ENCODE measurements around the gene ITPRID1.

ITPRID1 gene

DNA sequence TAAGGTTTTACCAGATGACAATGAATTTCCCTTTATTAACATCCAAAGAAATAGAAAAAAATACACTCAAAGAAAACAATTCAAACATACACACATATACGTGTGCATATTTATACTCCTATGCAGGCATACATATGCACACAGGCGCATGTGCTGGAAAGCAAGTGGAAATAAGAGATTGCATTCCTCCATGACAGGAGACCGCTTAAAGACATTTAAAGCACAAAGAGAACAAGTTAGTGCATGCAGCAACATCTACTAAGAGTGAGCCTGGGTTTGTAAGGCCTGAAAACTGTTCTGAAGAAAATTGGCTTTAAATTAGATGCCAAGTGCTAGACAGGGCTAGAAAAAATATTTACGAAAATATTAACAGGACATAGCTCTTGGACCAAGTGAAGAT is 133.1 kb downstream of the ITPRID1 start:
- no peaks in the 10 kb centered on the region for H3K27me3 ChIP-seq (ENCODE audit: control insufficient read depth, insufficient read depth, low read length)

DNA sequence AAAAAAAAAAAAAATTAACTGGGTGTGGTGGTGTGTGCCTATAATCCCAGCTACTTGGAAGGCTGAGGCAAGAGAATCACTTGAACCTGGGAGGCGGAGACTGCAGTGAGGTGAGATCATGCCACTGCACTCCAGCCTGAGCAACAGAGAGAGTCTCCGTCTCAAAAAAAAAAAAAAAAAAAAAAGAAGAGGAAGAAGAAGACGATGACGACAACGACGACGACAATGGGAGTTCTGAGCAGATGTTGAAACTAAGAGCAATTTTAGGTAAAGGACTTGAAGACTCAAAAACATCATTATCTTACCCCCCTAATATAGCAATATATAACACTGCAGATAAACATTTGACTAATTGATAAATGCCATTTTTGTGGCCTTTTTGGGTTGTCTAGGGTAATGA is 133.6 kb downstream of the ITPRID1 start:
- Histone ChIP-seq H3K4me3 (ENCODE audit: low read depth, low read length) (no peak overlapping the region), H3K9ac (ENCODE audit: low read depth, low read length) (no peak overlapping the region), H3K9me3 (ENCODE audit: control insufficient read depth, insufficient read depth, low read length) (no peaks in the 10 kb centered on the region), H3K27me3 (ENCODE audit: control insufficient read depth, insufficient read depth, low read length) (no peaks in the 10 kb centered on the region), H3K36me3 (ENCODE audit: control insufficient read depth, insufficient read depth, low read length) (no peaks in the 10 kb centered on the region), H3K4me1 (ENCODE audit: control insufficient read depth, insufficient read depth, low read length) (peaks cover 27% of the 10 kb centered on the region)

More for the DNA sequence above, 133.1 kb downstream of the ITPRID1 start:
- Histone ChIP-seq H3K9ac (ENCODE audit: low read depth, low read length) (no peak overlapping the region), H3K4me1 (ENCODE audit: control insufficient read depth, insufficient read depth, low read length) (peaks cover 27% of the 10 kb centered on the region), H3K4me3 (ENCODE audit: low read depth, low read length) (no peak overlapping the region), H3K36me3 (ENCODE audit: control insufficient read depth, insufficient read depth, low read length) (no peaks in the 10 kb centered on the region), H3K9me3 (ENCODE audit: control insufficient read depth, insufficient read depth, low read length) (no peaks in the 10 kb centered on the region)

GRCh38 chr7:31648288-31648687 is 134.4 kb downstream of the ITPRID1 start:
- Histone ChIP-seq H3K9me3 (ENCODE audit: control insufficient read depth, insufficient read depth, low read length) (no peaks in the 10 kb centered on the region), H3K4me1 (ENCODE audit: control insufficient read depth, insufficient read depth, low read length) (peaks cover 27% of the 10 kb centered on the region), H3K27me3 (ENCODE audit: control insufficient read depth, insufficient read depth, low read length) (no peaks in the 10 kb centered on the region), H3K36me3 (ENCODE audit: control insufficient read depth, insufficient read depth, low read length) (no peaks in the 10 kb centered on the region), H3K4me3 (ENCODE audit: low read depth, low read length) (no peak overlapping the region), H3K9ac (ENCODE audit: low read depth, low read length) (no peak overlapping the region)

- Histone ChIP-seq H3K9ac (ENCODE audit: low read depth, low read length) (no peak overlapping the region), H3K4me1 (ENCODE audit: control insufficient read depth, insufficient read depth, low read length) (peaks cover 27% of the 10 kb centered on the region)
Observed at GRCh38 chr7:31648880-31649279, 135.0 kb downstream of the ITPRID1 start.

DNA sequence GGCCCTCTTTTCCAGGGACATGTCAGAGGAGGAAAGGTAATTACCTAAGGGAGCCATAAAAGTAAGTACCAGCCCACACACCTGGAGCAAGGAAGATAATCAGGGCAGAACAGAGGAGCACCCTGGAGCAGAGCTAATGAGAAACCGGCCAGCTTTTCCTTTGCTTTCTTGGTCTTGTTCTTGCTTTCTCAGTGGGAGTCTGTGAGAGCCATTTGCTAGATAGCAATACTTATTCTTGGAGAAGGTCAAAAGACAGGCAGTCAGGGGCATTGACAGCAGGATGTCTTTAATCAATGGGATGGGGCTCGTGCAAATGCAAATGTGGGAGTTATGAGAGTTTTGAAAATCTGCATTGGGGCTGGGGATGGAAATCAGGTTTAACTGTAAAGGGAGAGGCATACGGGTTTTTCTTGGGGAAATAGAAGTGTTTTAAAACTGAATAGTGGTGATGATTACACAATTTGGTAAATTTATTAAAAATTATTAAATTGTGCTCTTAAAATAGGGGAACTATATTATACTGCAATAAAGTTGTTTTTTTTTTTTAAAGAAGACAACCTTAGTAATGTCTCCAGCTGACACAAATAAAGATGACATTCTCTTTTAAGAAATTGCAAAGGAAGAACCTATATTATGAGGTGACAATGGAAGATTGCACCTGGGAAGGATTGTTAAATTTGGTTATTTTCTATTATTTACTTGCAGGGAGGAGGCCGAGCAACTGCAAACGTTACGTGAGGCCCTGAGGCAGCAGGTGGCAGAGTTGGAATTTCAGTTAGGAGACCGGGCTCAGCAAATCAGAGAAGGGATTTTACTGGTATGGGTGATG is 137.6 kb downstream of the ITPRID1 start:
- no peaks in the 10 kb centered on the region for H3K36me3 ChIP-seq (ENCODE audit: control insufficient read depth, insufficient read depth, low read length)
- no peak overlapping the region for H3K4me3 ChIP-seq (ENCODE audit: low read depth, low read length)
- H3K27me3 ChIP-seq (ENCODE audit: control insufficient read depth, insufficient read depth, low read length) = no peaks in the 10 kb centered on the region
- no peak overlapping the region for H3K9ac ChIP-seq (ENCODE audit: low read depth, low read length)
- no peaks in the 10 kb centered on the region for H3K9me3 ChIP-seq (ENCODE audit: control insufficient read depth, insufficient read depth, low read length)
- peaks cover 22% of the 10 kb centered on the region for H3K4me1 ChIP-seq (ENCODE audit: control insufficient read depth, insufficient read depth, low read length)

More at GRCh38 chr7:31648880-31649279, 135.0 kb downstream of the ITPRID1 start:
- no peaks in the 10 kb centered on the region for H3K27me3 ChIP-seq (ENCODE audit: control insufficient read depth, insufficient read depth, low read length)
- no peak overlapping the region for H3K4me3 ChIP-seq (ENCODE audit: low read depth, low read length)
- no peaks in the 10 kb centered on the region for H3K36me3 ChIP-seq (ENCODE audit: control insufficient read depth, insufficient read depth, low read length)
- H3K9me3 ChIP-seq (ENCODE audit: control insufficient read depth, insufficient read depth, low read length) = no peaks in the 10 kb centered on the region

DNA sequence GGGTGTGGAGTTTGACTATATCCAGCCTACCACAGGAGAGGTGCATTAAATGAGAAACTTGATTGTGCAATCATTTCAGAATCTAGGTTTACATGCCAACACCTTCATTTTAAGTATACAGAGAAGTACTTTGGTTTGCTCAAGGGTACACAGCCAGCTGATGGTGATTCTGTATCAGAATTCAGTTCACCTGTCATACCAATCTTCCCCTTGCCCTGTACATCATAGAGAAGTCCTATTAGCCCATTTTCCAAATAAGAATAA is 138.1 kb downstream of the ITPRID1 start:
- no peaks in the 10 kb centered on the region for H3K27me3 ChIP-seq (ENCODE audit: control insufficient read depth, insufficient read depth, low read length)
- H3K4me1 ChIP-seq (ENCODE audit: control insufficient read depth, insufficient read depth, low read length) = peaks cover 18% of the 10 kb centered on the region
- H3K9me3 ChIP-seq (ENCODE audit: control insufficient read depth, insufficient read depth, low read length) = no peaks in the 10 kb centered on the region
- no peak overlapping the region for H3K9ac ChIP-seq (ENCODE audit: low read depth, low read length)
- H3K36me3 ChIP-seq (ENCODE audit: control insufficient read depth, insufficient read depth, low read length) = no peaks in the 10 kb centered on the region
- H3K4me3 ChIP-seq (ENCODE audit: low read depth, low read length) = no peak overlapping the region

GRCh38 chr7:31663072-31663471 is 149.2 kb downstream of the ITPRID1 start:
- H3K9me3 ChIP-seq (ENCODE audit: control insufficient read depth, insufficient read depth, low read length) = no peaks in the 10 kb centered on the region
- H3K9ac ChIP-seq (ENCODE audit: low read depth, low read length) = no peak overlapping the region
- no peak overlapping the region for H3K4me3 ChIP-seq (ENCODE audit: low read depth, low read length)
- peaks cover 6% of the 10 kb centered on the region for H3K4me1 ChIP-seq (ENCODE audit: control insufficient read depth, insufficient read depth, low read length)
- no peaks in the 10 kb centered on the region for H3K27me3 ChIP-seq (ENCODE audit: control insufficient read depth, insufficient read depth, low read length)
- no peaks in the 10 kb centered on the region for H3K36me3 ChIP-seq (ENCODE audit: control insufficient read depth, insufficient read depth, low read length)

DNA sequence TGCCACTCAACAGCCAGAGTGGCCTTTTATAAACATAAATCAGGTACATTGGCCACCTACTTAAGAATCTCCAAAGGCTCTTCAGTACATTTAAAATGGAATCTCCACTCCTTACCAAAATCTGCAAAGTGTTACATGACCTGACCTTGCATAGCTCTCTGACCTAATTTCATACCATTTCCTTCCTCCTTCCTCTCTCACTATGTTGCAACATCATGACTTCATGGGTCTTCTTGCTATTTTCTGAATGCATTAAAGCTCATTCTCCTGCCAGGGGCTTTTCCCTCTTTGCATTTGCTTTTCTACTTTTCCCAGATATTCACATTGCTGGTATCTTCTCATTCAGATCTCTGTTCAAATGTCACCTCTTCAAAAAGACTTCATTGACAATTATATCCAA is 151.0 kb downstream of the ITPRID1 start:
- H3K9me3 ChIP-seq (ENCODE audit: control insufficient read depth, insufficient read depth, low read length) = no peaks in the 10 kb centered on the region
- no peaks in the 10 kb centered on the region for H3K27me3 ChIP-seq (ENCODE audit: control insufficient read depth, insufficient read depth, low read length)
- H3K36me3 ChIP-seq (ENCODE audit: control insufficient read depth, insufficient read depth, low read length) = no peaks in the 10 kb centered on the region
- no peak overlapping the region for H3K9ac ChIP-seq (ENCODE audit: low read depth, low read length)
- H3K4me3 ChIP-seq (ENCODE audit: low read depth, low read length) = no peak overlapping the region
- peaks cover 6% of the 10 kb centered on the region for H3K4me1 ChIP-seq (ENCODE audit: control insufficient read depth, insufficient read depth, low read length)

DNA sequence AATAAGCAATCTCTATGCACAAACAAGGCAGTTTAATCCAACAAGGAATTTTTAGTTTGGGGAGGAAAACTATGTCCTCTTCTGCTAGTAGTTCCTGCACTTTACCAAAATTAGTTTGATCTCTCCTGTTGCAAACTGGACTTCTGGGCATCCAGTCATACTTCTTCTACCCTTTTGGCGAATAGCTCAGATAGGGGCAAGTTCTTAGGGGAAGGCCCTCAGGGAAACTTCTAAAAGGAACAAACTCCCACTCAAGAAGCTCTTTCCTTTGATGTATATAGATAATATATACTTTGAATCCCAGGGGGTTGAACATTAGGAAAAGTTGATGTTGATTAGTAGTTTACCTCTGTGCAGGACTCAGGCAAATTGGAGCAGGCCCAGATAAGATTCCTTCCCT is 151.7 kb downstream of the ITPRID1 start:
- Histone ChIP-seq H3K36me3 (ENCODE audit: control insufficient read depth, insufficient read depth, low read length) (no peaks in the 10 kb centered on the region), H3K27me3 (ENCODE audit: control insufficient read depth, insufficient read depth, low read length) (no peaks in the 10 kb centered on the region), H3K9me3 (ENCODE audit: control insufficient read depth, insufficient read depth, low read length) (no peaks in the 10 kb centered on the region), H3K9ac (ENCODE audit: low read depth, low read length) (no peak overlapping the region), H3K4me3 (ENCODE audit: low read depth, low read length) (no peak overlapping the region), H3K4me1 (ENCODE audit: control insufficient read depth, insufficient read depth, low read length) (peaks cover 6% of the 10 kb centered on the region)

DNA sequence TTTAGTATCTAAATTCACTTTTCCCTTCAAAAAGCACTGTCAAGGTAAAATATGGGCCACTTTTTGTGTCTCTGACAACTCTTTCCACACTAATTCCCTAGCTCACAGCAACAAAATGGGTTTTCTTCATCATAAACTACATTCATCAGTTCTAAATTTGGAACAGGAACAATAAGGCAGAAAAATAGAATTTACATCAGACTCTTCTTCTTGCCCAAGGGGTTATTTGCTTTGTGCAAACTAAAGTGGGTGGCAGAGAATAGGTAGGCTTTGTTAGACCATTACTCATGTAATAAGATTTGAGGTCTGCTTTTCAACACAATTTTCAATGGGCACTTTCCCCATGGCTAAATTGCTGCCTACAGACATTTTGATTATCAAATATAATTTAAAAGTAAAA is 155.6 kb downstream of the ITPRID1 start:
- no peak overlapping the region for H3K9ac ChIP-seq (ENCODE audit: low read depth, low read length)
- H3K36me3 ChIP-seq (ENCODE audit: control insufficient read depth, insufficient read depth, low read length) = no peaks in the 10 kb centered on the region
- H3K27me3 ChIP-seq (ENCODE audit: control insufficient read depth, insufficient read depth, low read length) = no peaks in the 10 kb centered on the region
- peaks cover 6% of the 10 kb centered on the region for H3K4me1 ChIP-seq (ENCODE audit: control insufficient read depth, insufficient read depth, low read length)
- no peaks in the 10 kb centered on the region for H3K9me3 ChIP-seq (ENCODE audit: control insufficient read depth, insufficient read depth, low read length)
- no peak overlapping the region for H3K4me3 ChIP-seq (ENCODE audit: low read depth, low read length)

DNA sequence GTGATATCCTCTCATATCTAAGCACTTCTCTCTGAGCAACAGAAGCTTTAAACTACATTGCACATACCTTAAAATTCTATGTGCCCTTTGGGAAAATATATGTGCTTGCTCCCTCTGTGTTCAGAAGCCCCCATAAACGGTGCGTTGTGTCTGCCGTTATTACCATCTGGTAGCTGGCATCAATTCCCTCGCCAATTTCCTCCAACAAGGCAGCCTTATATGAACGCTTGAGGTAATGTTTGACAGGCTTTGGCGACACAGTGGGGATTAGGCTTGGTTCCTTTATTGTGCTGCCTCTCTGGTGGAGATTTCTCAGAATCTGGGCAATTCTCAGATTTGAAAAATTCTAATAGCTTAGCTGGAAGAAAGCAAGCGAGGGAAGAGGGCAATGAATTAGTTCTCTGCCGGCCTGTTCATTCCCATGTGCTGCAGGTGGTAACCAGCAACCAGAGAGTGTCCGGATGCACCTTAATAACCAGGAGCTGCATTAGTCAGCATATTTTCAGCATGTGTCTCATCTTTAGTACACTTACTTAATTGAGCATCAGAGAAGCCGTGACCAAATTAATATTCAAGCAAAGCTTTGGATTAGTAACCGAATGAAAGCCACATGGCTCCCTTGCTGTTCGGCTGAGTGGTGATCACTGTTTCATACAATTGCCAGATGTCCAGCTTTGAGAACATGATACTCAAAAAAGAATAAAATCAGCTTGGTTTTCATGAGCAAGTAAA is 165.8 kb downstream of the ITPRID1 start:
- no peaks in the 10 kb centered on the region for H3K4me1 ChIP-seq (ENCODE audit: control insufficient read depth, insufficient read depth, low read length)
- H3K9me3 ChIP-seq (ENCODE audit: control insufficient read depth, insufficient read depth, low read length) = no peaks in the 10 kb centered on the region
- no peaks in the 10 kb centered on the region for H3K27me3 ChIP-seq (ENCODE audit: control insufficient read depth, insufficient read depth, low read length)
- H3K9ac ChIP-seq (ENCODE audit: low read depth, low read length) = no peak overlapping the region
- no peaks in the 10 kb centered on the region for H3K36me3 ChIP-seq (ENCODE audit: control insufficient read depth, insufficient read depth, low read length)
- H3K4me3 ChIP-seq (ENCODE audit: low read depth, low read length) = no peak overlapping the region
